ENCODE data around the gene BANP. TPM values are rescaled to one million over a fixed set of nuclear protein-coding genes. Genes with fewer than 3 reads are reported as not detected.
"Not testable (repeated sequence)": the region's sequence is repeated elsewhere in the genome, so short reads cannot be mapped to it uniquely, and the experiment has no call there.

The BANP gene
- total RNA-seq, 1 donor from 2014 or later: 44.9 TPM

GRCh38 chr16:88009563-88010342, 58.5 kb downstream of the BANP start:
- Mint-ChIP-seq H3K9me3 (no peaks in the 10 kb centered on the region), H3K4me1 (peaks cover 3% of the 10 kb centered on the region), H3K36me3 (ENCODE audit: low read depth) (peaks cover 23% of the 10 kb centered on the region), H3K4me3 (no peak overlapping the region), H3K27ac (no peak overlapping the region), H3K27me3 (no peaks in the 10 kb centered on the region)
- no peak for DNase-seq
- intact Hi-C loops (cut with micrococcal nuclease): no loop called here

DNA sequence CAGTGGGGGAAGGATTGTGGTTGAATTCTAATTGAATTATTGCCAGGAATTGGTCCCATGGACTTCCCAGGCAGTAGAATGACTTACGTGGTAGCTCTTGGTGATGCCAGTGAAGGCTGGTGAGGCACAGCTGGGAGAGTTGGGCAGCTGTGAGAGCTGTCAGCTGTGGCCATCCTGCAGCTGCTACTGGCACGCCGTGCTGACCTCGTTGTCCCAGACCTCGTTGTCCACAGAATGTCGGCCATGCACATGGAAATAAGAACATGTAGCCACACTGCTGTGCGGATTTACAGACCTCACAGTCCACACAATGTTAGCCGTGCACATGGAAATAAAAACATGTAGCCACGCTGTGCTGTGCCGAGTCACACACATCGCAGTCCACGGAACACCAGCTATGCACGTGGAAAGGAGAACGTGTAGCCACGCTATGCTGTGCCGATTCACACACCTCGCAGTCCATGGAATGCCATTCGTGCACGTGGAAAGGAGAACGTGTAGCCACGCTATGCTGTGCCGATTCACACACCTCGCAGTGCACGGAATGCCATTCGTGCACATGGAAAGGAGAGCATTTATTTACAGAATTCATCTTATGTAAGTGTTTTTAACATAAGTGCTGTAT, 59.2 kb downstream of the BANP start:
- Mint-ChIP-seq H3K4me3 (no peak overlapping the region), H3K27me3 (no peaks in the 10 kb centered on the region), H3K27ac (no peak overlapping the region), H3K4me1 (peaks cover 3% of the 10 kb centered on the region), H3K9me3 (no peaks in the 10 kb centered on the region), H3K36me3 (ENCODE audit: low read depth) (peaks cover 23% of the 10 kb centered on the region)
- intact Hi-C loops (cut with micrococcal nuclease): no loop called here
- no peak for DNase-seq

GRCh38 chr16:88010968-88011483, 59.8 kb downstream of the BANP start:
- peaks cover 3% of the 10 kb centered on the region for H3K4me1 Mint-ChIP-seq
- intact Hi-C loops (cut with micrococcal nuclease): no loop called here
- H3K4me3 Mint-ChIP-seq: no peak overlapping the region
- no peaks in the 10 kb centered on the region for H3K9me3 Mint-ChIP-seq
- DNase-seq: no peak
- no peaks in the 10 kb centered on the region for H3K27me3 Mint-ChIP-seq
- H3K27ac Mint-ChIP-seq: no peak overlapping the region
- H3K36me3 Mint-ChIP-seq (ENCODE audit: low read depth): peaks cover 21% of the 10 kb centered on the region

DNA sequence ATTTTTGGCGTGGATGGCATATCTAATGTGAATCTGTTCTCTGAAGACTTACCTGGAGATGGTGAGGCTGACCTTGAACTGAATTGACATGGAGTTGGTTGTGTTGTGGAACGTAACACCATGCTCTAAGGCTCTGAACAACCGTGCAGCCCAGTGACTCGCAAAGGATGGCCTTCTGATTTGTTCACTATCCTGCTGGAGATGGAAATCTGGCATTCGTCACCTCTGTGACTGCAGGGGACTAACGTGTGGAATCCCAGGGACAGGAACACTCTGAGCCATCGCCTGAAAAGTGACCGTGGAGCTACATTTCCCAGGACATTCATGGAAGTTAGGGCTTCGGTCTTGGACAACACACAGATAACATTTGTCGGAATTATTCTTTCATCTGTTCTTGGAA, 61.1 kb downstream of the BANP start:
- no peak for DNase-seq
- Mint-ChIP-seq H3K4me3 (no peak overlapping the region), H3K27ac (no peak overlapping the region), H3K27me3 (no peaks in the 10 kb centered on the region), H3K36me3 (ENCODE audit: low read depth) (peaks cover 13% of the 10 kb centered on the region), H3K9me3 (no peaks in the 10 kb centered on the region), H3K4me1 (peaks cover 3% of the 10 kb centered on the region)
- intact Hi-C loops (cut with micrococcal nuclease): no loop called here

GRCh38 chr16:88013091-88013609, 61.9 kb downstream of the BANP start:
- Mint-ChIP-seq H3K4me1 (peaks cover 3% of the 10 kb centered on the region), H3K9me3 (no peaks in the 10 kb centered on the region), H3K36me3 (ENCODE audit: low read depth) (peaks cover 8% of the 10 kb centered on the region), H3K27me3 (no peaks in the 10 kb centered on the region), H3K4me3 (no peak overlapping the region), H3K27ac (no peak overlapping the region)
- intact Hi-C loops (cut with micrococcal nuclease): no loop called here
- DNase-seq: no peak

DNA sequence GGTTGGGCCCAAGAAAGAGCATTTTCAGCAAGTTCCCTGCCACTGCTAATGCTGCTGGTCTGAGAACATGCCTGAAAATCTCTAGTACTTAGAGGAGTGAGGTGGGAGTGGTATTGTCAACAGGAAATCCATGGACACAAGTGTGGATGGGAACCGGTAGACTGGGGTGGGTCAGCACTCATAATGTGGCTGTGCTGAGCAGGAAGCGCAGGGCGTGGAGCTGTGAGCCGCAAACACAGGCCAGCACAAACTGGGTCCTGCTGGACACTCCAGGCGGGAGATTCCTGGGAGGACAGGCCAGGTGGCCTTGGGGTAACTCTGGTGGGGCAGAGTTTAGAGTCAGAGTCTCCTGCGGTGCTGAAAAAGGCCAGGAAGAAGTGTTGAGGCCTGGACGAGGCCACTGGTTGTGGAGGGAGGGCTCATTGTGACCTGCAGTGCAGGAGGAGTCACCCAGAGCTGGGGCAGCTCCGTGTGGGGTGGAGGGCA, 62.6 kb downstream of the BANP start:
- Mint-ChIP-seq H3K4me1 (peaks cover 3% of the 10 kb centered on the region), H3K27ac (no peak overlapping the region)

DNA sequence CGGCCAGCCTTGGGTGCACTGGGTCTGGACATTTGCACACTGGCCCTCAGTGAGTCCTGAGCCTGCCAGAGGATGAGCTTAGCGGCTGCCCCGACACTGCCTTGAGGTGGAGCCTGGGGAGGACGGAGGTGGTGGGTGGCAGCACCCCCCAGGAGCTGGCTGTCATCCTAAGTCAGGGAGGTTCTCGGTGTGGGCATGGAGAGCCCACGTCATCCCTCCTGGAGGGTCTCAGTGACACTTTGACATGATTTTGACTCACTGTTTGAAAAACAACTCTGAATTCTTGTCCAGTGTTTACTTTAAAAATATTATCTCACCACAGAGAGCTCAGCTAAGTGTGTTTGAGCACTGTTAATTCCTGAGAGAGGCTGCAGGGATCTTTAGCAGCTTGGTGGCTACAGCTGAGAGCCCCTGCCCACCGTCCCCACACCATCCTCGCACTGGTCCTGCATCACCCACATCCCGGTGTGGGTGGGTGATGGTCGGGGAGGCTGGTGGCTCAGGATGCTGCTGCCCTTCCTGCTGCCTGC, 63.1 kb downstream of the BANP start:
- DNase-seq: no peak
- H3K27me3 Mint-ChIP-seq: no peaks in the 10 kb centered on the region
- no peak overlapping the region for H3K4me3 Mint-ChIP-seq
- peaks cover 3% of the 10 kb centered on the region for H3K4me1 Mint-ChIP-seq
- H3K36me3 Mint-ChIP-seq (ENCODE audit: low read depth): peaks cover 6% of the 10 kb centered on the region
- H3K9me3 Mint-ChIP-seq: no peaks in the 10 kb centered on the region
- H3K27ac Mint-ChIP-seq: no peak overlapping the region
- intact Hi-C loops (cut with micrococcal nuclease): no loop called here

More for the DNA sequence above, 62.6 kb downstream of the BANP start:
- Mint-ChIP-seq H3K4me3 (no peak overlapping the region), H3K9me3 (no peaks in the 10 kb centered on the region), H3K36me3 (ENCODE audit: low read depth) (peaks cover 6% of the 10 kb centered on the region), H3K27me3 (no peaks in the 10 kb centered on the region)
- no peak for DNase-seq
- intact Hi-C loops (cut with micrococcal nuclease): no loop called here

- Mint-ChIP-seq H3K27me3 (no peaks in the 10 kb centered on the region), H3K36me3 (ENCODE audit: low read depth) (peaks cover 3% of the 10 kb centered on the region), H3K9me3 (no peaks in the 10 kb centered on the region), H3K4me1 (peaks cover under 1% of the 10 kb centered on the region), H3K4me3 (no peak overlapping the region), H3K27ac (no peak overlapping the region)
- intact Hi-C loops (cut with micrococcal nuclease): no loop called here
- no peak for DNase-seq
These were observed 63.9 kb downstream of the BANP start for GRCh38 chr16:88014954-88015805.

DNA sequence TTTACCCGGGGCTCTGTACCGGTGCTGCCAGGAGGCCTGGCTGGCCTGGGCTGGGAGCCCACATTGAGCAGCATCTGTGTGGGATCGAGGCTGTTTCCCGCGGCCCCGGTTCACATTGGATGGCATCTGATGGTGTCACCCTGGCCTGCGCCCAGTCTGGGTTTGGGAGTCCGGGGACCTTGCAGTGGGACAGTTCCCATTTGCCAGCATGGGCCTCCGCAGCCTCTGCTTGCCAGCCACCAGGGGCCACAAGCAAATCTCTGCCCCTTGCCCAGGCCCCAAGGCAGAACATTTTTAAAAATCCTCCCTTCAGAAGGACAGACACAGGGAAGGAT, 64.5 kb downstream of the BANP start:
- no peaks in the 10 kb centered on the region for H3K9me3 Mint-ChIP-seq
- H3K4me3 Mint-ChIP-seq: no peak overlapping the region
- no peak overlapping the region for H3K27ac Mint-ChIP-seq
- intact Hi-C loops (cut with micrococcal nuclease): no loop called here
- H3K4me1 Mint-ChIP-seq: no peaks in the 10 kb centered on the region
- no peaks in the 10 kb centered on the region for H3K27me3 Mint-ChIP-seq
- H3K36me3 Mint-ChIP-seq (ENCODE audit: low read depth): peaks cover 3% of the 10 kb centered on the region
- DNase-seq: no peak

DNA sequence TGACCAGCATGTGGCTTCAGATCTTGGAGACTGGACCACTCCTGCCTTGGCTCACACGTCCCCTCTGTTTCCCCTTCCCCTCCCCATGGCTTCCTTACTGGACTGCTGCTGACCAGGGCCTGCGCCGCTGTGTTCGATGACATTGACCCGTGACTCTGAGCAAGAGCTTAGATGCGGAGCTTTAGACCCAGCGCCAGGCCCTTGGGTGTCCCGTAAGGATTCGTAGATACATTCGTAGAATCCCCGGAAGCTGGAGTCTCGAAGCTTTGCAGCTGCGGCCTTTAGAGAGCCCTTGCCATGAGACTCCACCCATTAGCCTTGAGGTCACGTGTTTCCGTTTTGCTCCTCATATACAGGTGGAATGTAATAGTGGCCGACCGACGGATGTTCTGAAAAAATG, 65.2 kb downstream of the BANP start:
- H3K4me1 Mint-ChIP-seq; H3K4me3 Mint-ChIP-seq; DNase-seq; intact Hi-C loops (cut with micrococcal nuclease); H3K27ac Mint-ChIP-seq; H3K27me3 Mint-ChIP-seq; H3K9me3 Mint-ChIP-seq; H3K36me3 Mint-ChIP-seq (ENCODE audit: low read depth): not testable (repeated sequence)

GRCh38 chr16:88016964-88017363, 65.7 kb downstream of the BANP start:
- no peaks in the 10 kb centered on the region for H3K9me3 Mint-ChIP-seq
- H3K27me3 Mint-ChIP-seq: no peaks in the 10 kb centered on the region
- H3K4me3 Mint-ChIP-seq: no peak overlapping the region
- DNase-seq: no peak
- no peak overlapping the region for H3K27ac Mint-ChIP-seq
- peaks cover 1% of the 10 kb centered on the region for H3K36me3 Mint-ChIP-seq (ENCODE audit: low read depth)
- intact Hi-C loops (cut with micrococcal nuclease): no loop called here
- H3K4me1 Mint-ChIP-seq: no peaks in the 10 kb centered on the region

GRCh38 chr16:88017587-88018101, 66.4 kb downstream of the BANP start:
- H3K4me3 Mint-ChIP-seq: no peak overlapping the region
- H3K27me3 Mint-ChIP-seq: no peaks in the 10 kb centered on the region
- no peaks in the 10 kb centered on the region for H3K4me1 Mint-ChIP-seq
- DNase-seq: no peak
- peaks cover 4% of the 10 kb centered on the region for H3K36me3 Mint-ChIP-seq (ENCODE audit: low read depth)
- no peaks in the 10 kb centered on the region for H3K9me3 Mint-ChIP-seq
- intact Hi-C loops (cut with micrococcal nuclease): no loop called here
- H3K27ac Mint-ChIP-seq: no peak overlapping the region

GRCh38 chr16:88018382-88018781, 67.1 kb downstream of the BANP start:
- intact Hi-C loops (cut with micrococcal nuclease); H3K36me3 Mint-ChIP-seq (ENCODE audit: low read depth); DNase-seq; H3K4me3 Mint-ChIP-seq; H3K27ac Mint-ChIP-seq; H3K27me3 Mint-ChIP-seq; H3K9me3 Mint-ChIP-seq; H3K4me1 Mint-ChIP-seq: not testable (repeated sequence)
